Mononuclear cell (primary cell): ENCODE measurements around the gene HSD17B11. TPM values are rescaled to one million over a fixed set of nuclear protein-coding genes. Genes with fewer than 3 reads are reported as not detected.

Experiments used
- total RNA-seq: library from RNA; depleted of rRNA; stranded (reverse); fragments of >200 nt; gene quantifications from one replicate; pipeline ENCODE4 v1.2.3, GENCODE V29; 2012

Gene HSD17B11
- total RNA-seq, 1 donor = 128 TPM

Other genes starting within 250 kb of the HSD17B11 start
- gene KLHL8, start 170.6 kb downstream of the HSD17B11 start, total RNA-seq = 14.1 TPM
- gene HSD17B13, start 68.3 kb downstream of the HSD17B11 start, total RNA-seq = 1.6 TPM
- 3.1 TPM for gene NUDT9, start 31.4 kb upstream of the HSD17B11 start, total RNA-seq
- gene SPARCL1, start 138.2 kb upstream of the HSD17B11 start, total RNA-seq = not detected
- gene DSPP, start 217.3 kb upstream of the HSD17B11 start, total RNA-seq = not detected